Mesenchymal stem cell (in vitro differentiated cells and primary cell): ENCODE measurements around the gene SOX14.

Experiments
- DNase-seq: peaks from one replicate; pipeline ENCODE4 v3.0.0-alpha.2; 2013
- H2AFZ ChIP-seq: one replicate; pipeline ENCODE4 v1.6.1; 2013; ENCODE audit warnings: low read depth, mild to moderate bottlenecking, control low read depth, inconsistent platforms, low read length, moderate library complexity
- H2AK5ac ChIP-seq: 2 replicates; pipeline ENCODE4 v1.6.1; 2013; ENCODE audit warnings: low read length, moderate library complexity, mild to moderate bottlenecking, inconsistent platforms; ENCODE audit not compliant: severe bottlenecking
- H2BK120ac ChIP-seq: one replicate; pipeline ENCODE4 v1.6.1; 2013; ENCODE audit warnings: low read depth, mild to moderate bottlenecking, inconsistent platforms, low read length, moderate library complexity
- H2BK12ac ChIP-seq, 2 experiments: one replicate each; pipeline ENCODE4 v1.6.1; 2013; ENCODE audit warnings: inconsistent platforms in 2 of 2, low read length in 2 of 2, mild to moderate bottlenecking in 2 of 2, moderate library complexity in 2 of 2, control low read depth in 1 of 2
- H2BK15ac ChIP-seq: one replicate; pipeline ENCODE4 v1.6.1; 2013; ENCODE audit warnings: mild to moderate bottlenecking, low read depth, inconsistent platforms; ENCODE audit not compliant: poor library complexity, severe bottlenecking
- H2BK5ac ChIP-seq: 2 replicates; pipeline ENCODE4 v1.6.1; 2013; ENCODE audit warnings: low read depth, mild to moderate bottlenecking, low read length, control low read depth, inconsistent platforms; ENCODE audit not compliant: poor library complexity, severe bottlenecking
- H3K14ac ChIP-seq, 2 experiments: one replicate each; pipeline ENCODE4 v1.6.1; 2013; ENCODE audit warnings: inconsistent platforms in 2 of 2, low read length in 2 of 2, control low read depth in 1 of 2, mild to moderate bottlenecking in 1 of 2, moderate library complexity in 1 of 2
- H3K18ac ChIP-seq, 2 experiments: one replicate each; pipeline ENCODE4 v1.6.1; 2013; ENCODE audit warnings: inconsistent platforms in 2 of 2, low read length in 2 of 2, control low read depth in 1 of 2, low read depth in 1 of 2, mild to moderate bottlenecking in 1 of 2
- H3K23ac ChIP-seq, 2 experiments: one replicate each; pipeline ENCODE4 v1.6.1; 2013; ENCODE audit warnings: inconsistent platforms in 2 of 2, low read length in 2 of 2, mild to moderate bottlenecking in 2 of 2, moderate library complexity in 2 of 2, control low read depth in 1 of 2
- H3K27ac ChIP-seq: 2 replicates; pipeline ENCODE4 v1.5.1; 2013; ENCODE audit warnings: mild to moderate bottlenecking, moderate library complexity, low read length, control low read depth, inconsistent platforms; ENCODE audit not compliant: poor library complexity, severe bottlenecking
- H3K27me3 ChIP-seq, 2 experiments: 2 replicates each; pipeline versions ENCODE4 v1.6.1 to v1.7.0; 2013; ENCODE audit warnings: low read length in 2 of 2, mild to moderate bottlenecking in 2 of 2, moderate library complexity in 2 of 2, control low read depth in 1 of 2, inconsistent platforms in 1 of 2; ENCODE audit not compliant: control insufficient read depth in 1 of 2, insufficient read depth in 1 of 2
- H3K36me3 ChIP-seq, 2 experiments: 2 replicates each; pipeline versions ENCODE4 v1.6.1 to v1.7.0; 2013; ENCODE audit warnings: low read length in 2 of 2, control low read depth in 1 of 2, inconsistent platforms in 1 of 2, low read depth in 1 of 2, mild to moderate bottlenecking in 1 of 2; ENCODE audit not compliant: insufficient read depth in 2 of 2, control insufficient read depth in 1 of 2
- H3K4ac ChIP-seq, 2 experiments: one replicate each; pipeline ENCODE4 v1.6.1; 2013; ENCODE audit warnings: inconsistent platforms in 2 of 2, low read length in 2 of 2, mild to moderate bottlenecking in 2 of 2, moderate library complexity in 2 of 2, control low read depth in 1 of 2, low read depth in 1 of 2
- H3K4me1 ChIP-seq: 2 replicates; pipeline ENCODE4 v1.6.1; 2013; ENCODE audit warnings: low read depth, low read length, control low read depth; ENCODE audit not compliant: control insufficient read depth, insufficient read depth
- H3K4me2 ChIP-seq: 2 replicates; pipeline ENCODE4 v1.6.1; 2013; ENCODE audit warnings: low read length, mild to moderate bottlenecking, inconsistent platforms; ENCODE audit not compliant: poor library complexity, severe bottlenecking
- H3K4me3 ChIP-seq, 2 experiments: 2 replicates each; pipeline versions ENCODE4 v1.5.1 to v1.7.0; 2013; ENCODE audit warnings: low read length in 2 of 2, mild to moderate bottlenecking in 2 of 2, control low read depth in 1 of 2, low read depth in 1 of 2; ENCODE audit not compliant: insufficient read depth in 1 of 2
- H3K79me1 ChIP-seq: replicated peaks from 2 replicates; pipeline ENCODE4 v1.6.1; 2013; ENCODE audit warnings: mild to moderate bottlenecking, control low read depth, low read length, inconsistent platforms; ENCODE audit not compliant: poor library complexity, severe bottlenecking
- H3K9ac ChIP-seq: 2 replicates; pipeline ENCODE4 v1.7.0; 2013; ENCODE audit warnings: mild to moderate bottlenecking, low read length, moderate library complexity
- H3K9me3 ChIP-seq: 2 replicates; pipeline ENCODE4 v1.7.0; 2013; ENCODE audit warnings: mild to moderate bottlenecking, low read length; ENCODE audit not compliant: control insufficient read depth
- H4K8ac ChIP-seq: one replicate; pipeline ENCODE4 v1.6.1; 2013; ENCODE audit warnings: inconsistent platforms, mild to moderate bottlenecking, low read length, moderate library complexity
- H4K91ac ChIP-seq: one replicate; pipeline ENCODE4 v1.6.1; 2013; ENCODE audit warnings: mild to moderate bottlenecking, low read length, inconsistent platforms
- WGBS: methylation state at CpG from one replicate; pipeline ENCODE4 v1.1.7; 2013; ENCODE audit warnings: mixed read lengths; 5-methylcytosine and 5-hydroxymethylcytosine counted together

Gene SOX14

GRCh38 chr3:137772214-137772955, 8.3 kb downstream of the SOX14 start:
- H3K36me3 ChIP-seq, result no peaks in the 10 kb centered on the region
- H3K27ac ChIP-seq, result no peak overlapping the region
- no peaks in the 10 kb centered on the region for H3K79me1 ChIP-seq
- H3K23ac ChIP-seq, result no peak overlapping the region
- WGBS, result 19% methylated on average over 3 of the region's 7 CpGs
- no peak for DNase-seq
- H3K4me3 ChIP-seq, result no peak overlapping the region
- H3K4me1 ChIP-seq, result peaks cover 29% of the 10 kb centered on the region
- H3K9me3 ChIP-seq, result no peaks in the 10 kb centered on the region
- H2AFZ ChIP-seq, result no peak overlapping the region
- no peak overlapping the region for H4K8ac ChIP-seq
- no peak overlapping the region for H2BK12ac ChIP-seq
- no peak overlapping the region for H3K9ac ChIP-seq
- no peak overlapping the region for H3K4ac ChIP-seq
- H3K18ac ChIP-seq, result no peak overlapping the region
- H2BK5ac ChIP-seq, result no peak overlapping the region
- H3K27me3 ChIP-seq, result peaks cover 62 to 70% of the 10 kb centered on the region in 2 experiments
- H2BK15ac ChIP-seq, result no peak overlapping the region
- no peak overlapping the region for H3K4me2 ChIP-seq
- H4K91ac ChIP-seq, result no peak overlapping the region
- no peak overlapping the region for H3K14ac ChIP-seq
- H2BK120ac ChIP-seq, result no peak overlapping the region
- H2AK5ac ChIP-seq, result no peak overlapping the region

- no peaks in the 10 kb centered on the region for H3K9me3 ChIP-seq
- no peak for DNase-seq
- WGBS, result 12% methylated on average over 2 of the region's 2 CpGs
- no peak overlapping the region for H3K27ac ChIP-seq
- no peak overlapping the region for H4K91ac ChIP-seq
- no peak overlapping the region for H2BK5ac ChIP-seq
- H4K8ac ChIP-seq, result no peak overlapping the region
- H3K18ac ChIP-seq, result no peak overlapping the region
- H3K4me1 ChIP-seq, result no peaks in the 10 kb centered on the region
- H3K4me2 ChIP-seq, result no peak overlapping the region
- no peaks in the 10 kb centered on the region for H3K36me3 ChIP-seq
- no peak overlapping the region for H3K14ac ChIP-seq
- H2BK15ac ChIP-seq, result no peak overlapping the region
- H2BK12ac ChIP-seq, result no peak overlapping the region
- no peak overlapping the region for H2BK120ac ChIP-seq
- peaks cover 7 to 12% of the 10 kb centered on the region in 2 experiments for H3K27me3 ChIP-seq
- no peak overlapping the region for H3K9ac ChIP-seq
- H3K4me3 ChIP-seq, result no peak overlapping the region
- no peak overlapping the region for H2AK5ac ChIP-seq
- H2AFZ ChIP-seq, result no peak overlapping the region
- no peak overlapping the region for H3K23ac ChIP-seq
- no peak overlapping the region for H3K4ac ChIP-seq
- H3K79me1 ChIP-seq, result no peaks in the 10 kb centered on the region
These were observed 14.8 kb downstream of the SOX14 start for GRCh38 chr3:137778941-137779340.

GRCh38 chr3:137787529-137787928, 23.4 kb downstream of the SOX14 start:
- H2BK5ac ChIP-seq, result no peak overlapping the region
- H3K23ac ChIP-seq, result no peak overlapping the region
- no peak overlapping the region for H2BK120ac ChIP-seq
- no peak overlapping the region for H3K18ac ChIP-seq
- H2AK5ac ChIP-seq, result no peak overlapping the region
- H3K79me1 ChIP-seq, result no peaks in the 10 kb centered on the region
- H3K36me3 ChIP-seq, result no peaks in the 10 kb centered on the region
- H3K27ac ChIP-seq, result no peak overlapping the region
- H3K14ac ChIP-seq, result no peak overlapping the region
- no peak overlapping the region for H2AFZ ChIP-seq
- H2BK12ac ChIP-seq, result no peak overlapping the region
- no peak for DNase-seq
- no peak overlapping the region for H4K91ac ChIP-seq
- H3K9ac ChIP-seq, result no peak overlapping the region
- H3K4me3 ChIP-seq, result no peak overlapping the region
- 54% methylated on average over 6 of the region's 6 CpGs for WGBS
- peaks cover 0 to 4% of the 10 kb centered on the region in 2 experiments for H3K27me3 ChIP-seq
- H2BK15ac ChIP-seq, result no peak overlapping the region
- H4K8ac ChIP-seq, result no peak overlapping the region
- H3K4me2 ChIP-seq, result no peak overlapping the region
- H3K4me1 ChIP-seq, result no peaks in the 10 kb centered on the region
- H3K9me3 ChIP-seq, result no peaks in the 10 kb centered on the region
- no peak overlapping the region for H3K4ac ChIP-seq

DNA sequence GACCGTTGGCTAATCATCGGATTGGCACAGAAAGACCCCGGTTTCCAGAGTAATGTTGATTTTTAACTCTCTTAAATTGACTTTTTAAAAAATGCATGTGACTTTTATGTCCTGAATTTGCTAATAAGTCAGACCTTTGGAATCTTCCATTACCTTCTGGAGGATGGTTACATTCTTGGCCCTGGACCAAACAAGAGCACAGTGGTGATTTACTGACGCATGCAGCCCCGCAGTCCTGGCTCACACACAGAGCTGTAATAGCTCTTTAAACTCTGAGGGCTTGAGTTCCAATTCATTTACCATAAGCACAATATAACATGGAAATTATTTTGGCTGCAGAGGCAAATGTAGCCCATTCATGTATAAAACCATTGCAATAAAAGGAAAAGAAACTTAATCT, 25.1 kb downstream of the SOX14 start:
- Histone ChIP-seq H3K18ac (no peak overlapping the region), H3K27me3 (peaks cover 0 to 4% of the 10 kb centered on the region in 2 experiments), H2BK5ac (no peak overlapping the region), H3K27ac (no peak overlapping the region), H3K79me1 (no peaks in the 10 kb centered on the region), H3K23ac (no peak overlapping the region), H4K91ac (no peak overlapping the region), H3K36me3 (no peaks in the 10 kb centered on the region), H2AFZ (no peak overlapping the region), H3K4ac (no peak overlapping the region), H3K14ac (no peak overlapping the region), H2BK120ac (no peak overlapping the region), H3K9ac (no peak overlapping the region), H4K8ac (no peak overlapping the region), H3K4me3 (no peak overlapping the region), H2AK5ac (no peak overlapping the region), H2BK12ac (no peak overlapping the region), H3K4me2 (no peak overlapping the region), H2BK15ac (no peak overlapping the region), H3K9me3 (no peaks in the 10 kb centered on the region), H3K4me1 (no peaks in the 10 kb centered on the region)
- 95% methylated on average over 4 of the region's 5 CpGs for WGBS
- DNase-seq, result no peak
